SK-N-SH (cell line): ENCODE data around the gene NAPG. TPM values are rescaled to one million over a fixed set of nuclear protein-coding genes. Genes with fewer than 3 reads are reported as not detected.

ENCODE experiments used
- CTCF ChIA-PET: fragments of 300-600, 350-600 bp; formaldehyde crosslinking; extraction: SDS; loops from one replicate; lab custom pipeline; 2021; lab: Yijun Ruan, JAX
- POLR2A ChIA-PET: fragments of 350-600 bp; sonication (Branson Sonifier 250); formaldehyde crosslinking; extraction: SDS; loops from one replicate; lab custom pipeline; 2020; ENCODE audit warnings: antibody characterized with exemption, inconsistent platforms; lab: Yijun Ruan, JAX
- DNase-seq: peaks from one replicate; pipeline ENCODE4 v3.0.0; 2012
- H2AFZ ChIP-seq: fragments of 200-600 bp; sonication (generic); 2 replicates; pipeline ENCODE4 v1.8.1; 2016; ENCODE audit warnings: antibody characterized with exemption, mild to moderate bottlenecking, low read depth
- H3F3A ChIP-seq: fragments of 200-600 bp; sonication (generic); replicated peaks from 2 replicates; pipeline ENCODE3; 2016; ENCODE audit warnings: antibody characterized with exemption, mild to moderate bottlenecking; ENCODE audit not compliant: insufficient read depth
- H3K27ac ChIP-seq, 2 experiments: fragments of 200-500 bp in 1 of 2; fragments of 200-600 bp in 1 of 2; sonication (Bioruptor generic) in 1 of 2; sonication (generic), shearing (Covaris generic) in 1 of 2; 2 replicates each; pipeline versions ENCODE4 v1.5.1 to v1.6.1; 2014 to 2016; ENCODE audit warnings: low read depth in 2 of 2, inconsistent platforms in 1 of 2, low read length in 1 of 2, mild to moderate bottlenecking in 1 of 2, mixed read lengths in 1 of 2
- H3K27me3 ChIP-seq: fragments of 200-600 bp; sonication (generic), shearing (Covaris generic); 2 replicates; pipeline ENCODE4 v1.6.1; 2016; ENCODE audit warnings: mixed run types; ENCODE audit not compliant: insufficient read depth
- H3K36me3 ChIP-seq, 2 experiments: fragments of 200-500 bp in 1 of 2; fragments of 200-600 bp in 1 of 2; sonication (Bioruptor generic) in 1 of 2; sonication (generic) in 1 of 2; replicated peaks in 1 of 2; 2 replicates each; pipeline versions ENCODE3 to v1.5.1; 2014 to 2016; ENCODE audit warnings: low read length in 1 of 2, mild to moderate bottlenecking in 1 of 2; ENCODE audit not compliant: insufficient read depth in 2 of 2, control insufficient read depth in 1 of 2
- H3K4me1 ChIP-seq, 2 experiments: fragments of 200-500 bp in 1 of 2; fragments of 200-600 bp in 1 of 2; sonication (Bioruptor generic) in 1 of 2; sonication (generic), shearing (Covaris generic) in 1 of 2; 2 replicates each; pipeline versions ENCODE4 v1.5.1 to v1.6.1; 2014 to 2016; ENCODE audit warnings: low read depth in 1 of 2, low read length in 1 of 2, mixed run types in 1 of 2; ENCODE audit not compliant: insufficient read depth in 2 of 2, control insufficient read depth in 1 of 2
- H3K4me2 ChIP-seq: fragments of 200-600 bp; sonication (generic), shearing (Covaris generic); 2 replicates; pipeline ENCODE4 v1.6.1; 2017; ENCODE audit warnings: mixed run types
- H3K4me3 ChIP-seq, 2 experiments: fragments of 200-500 bp in 1 of 2; fragments of 200-600 bp in 1 of 2; sonication (Bioruptor generic) in 1 of 2; sonication (generic), shearing (Covaris generic) in 1 of 2; 2 replicates each; pipeline versions ENCODE4 v1.5.1 to v1.8.1; 2014 to 2016; ENCODE audit warnings: low read depth in 2 of 2, inconsistent platforms in 1 of 2, low read length in 1 of 2, mild to moderate bottlenecking in 1 of 2, mixed read lengths in 1 of 2, moderate library complexity in 1 of 2
- H3K79me2 ChIP-seq: fragments of 200-600 bp; sonication (generic); 2 replicates; pipeline ENCODE4 v1.8.1; 2017; ENCODE audit warnings: mild to moderate bottlenecking; ENCODE audit not compliant: insufficient read depth
- H3K9ac ChIP-seq: fragments of 200-600 bp; sonication (generic); 2 replicates; pipeline ENCODE4 v1.6.1; 2017; ENCODE audit warnings: mixed run types
- H3K9me2 ChIP-seq: fragments of 200-600 bp; sonication (generic); 2 replicates; pipeline ENCODE4 v1.6.1; 2017; ENCODE audit warnings: mixed run types
- H3K9me3 ChIP-seq: fragments of 200-600 bp; sonication (generic); 2 replicates; pipeline ENCODE4 v1.6.1; 2017; ENCODE audit warnings: mixed run types, mild to moderate bottlenecking, moderate library complexity
- H4K20me1 ChIP-seq: fragments of 200-600 bp; sonication (generic); 2 replicates; pipeline ENCODE4 v1.6.1; 2017; ENCODE audit warnings: mild to moderate bottlenecking, mixed run types; ENCODE audit not compliant: insufficient read depth
- CHD2 ChIP-seq: fragments of 150-350 bp; IDR thresholded peaks from 2 replicates; pipeline ENCODE4 v1.6.1; 2018; ENCODE audit warnings: low read length; ENCODE audit not compliant: partially characterized antibody
- CTCF ChIP-seq: fragments of 200-600 bp; sonication (generic); IDR thresholded peaks from 2 replicates; pipeline ENCODE4 v1.6.1; 2017; ENCODE audit warnings: antibody characterized with exemption, mild to moderate bottlenecking, moderate library complexity
- ELF1 ChIP-seq: IDR thresholded peaks from 2 replicates; pipeline ENCODE4 v1.4.0; 2012
- GATA2 ChIP-seq: sonication (generic); formaldehyde crosslinking; IDR thresholded peaks from 2 replicates; pipeline ENCODE4 v1.5.0; 2020; ENCODE audit warnings: mild to moderate bottlenecking, missing genetic modification reagents
- MXI1 ChIP-seq: IDR thresholded peaks from 2 replicates; pipeline ENCODE4 v1.6.1; 2012; ENCODE audit warnings: mild to moderate bottlenecking, low read depth, low read length, improper control_type of control experiment
- NFIC ChIP-seq: IDR thresholded peaks from 2 replicates; pipeline ENCODE4 v1.4.0; 2012; ENCODE audit warnings: borderline replicate concordance
- NRF1 ChIP-seq: IDR thresholded peaks from 2 replicates; pipeline ENCODE4 v1.6.1; 2012; ENCODE audit warnings: low read depth, mild to moderate bottlenecking, low read length
- POLR2AphosphoS5 ChIP-seq: IDR thresholded peaks from 2 replicates; pipeline ENCODE4 v1.6.1; 2012; ENCODE audit warnings: low read depth, low read length
- RXRA ChIP-seq: IDR thresholded peaks from 2 replicates; pipeline ENCODE4 v1.4.0; 2012; ENCODE audit warnings: low read depth, mild to moderate bottlenecking, borderline replicate concordance
- TAF1 ChIP-seq: IDR thresholded peaks from 2 replicates; pipeline ENCODE4 v1.6.1; 2012; ENCODE audit warnings: low read depth, mild to moderate bottlenecking, low read length, moderate library complexity, borderline replicate concordance
- TCF12 ChIP-seq: IDR thresholded peaks from 2 replicates; pipeline ENCODE4 v1.4.0; 2012
- TEAD4 ChIP-seq: IDR thresholded peaks from 2 replicates; pipeline ENCODE4 v1.4.0; 2012; ENCODE audit warnings: mild to moderate bottlenecking, borderline replicate concordance; ENCODE audit not compliant: insufficient read depth
- USF1 ChIP-seq: IDR thresholded peaks from 2 replicates; pipeline ENCODE4 v1.4.0; 2012; ENCODE audit warnings: low read depth, borderline replicate concordance
- USF2 ChIP-seq: fragments of 150-350 bp; IDR thresholded peaks from 2 replicates; pipeline ENCODE4 v1.6.1; 2017; ENCODE audit warnings: antibody characterized with exemption, low read length, low read depth, borderline replicate concordance
- YY1 ChIP-seq: IDR thresholded peaks from 2 replicates; pipeline ENCODE4 v1.4.0; 2012; ENCODE audit warnings: low read depth, mild to moderate bottlenecking
- polyA plus RNA-seq, 3 experiments: library from polyadenylated mRNA; depleted of rRNA; stranded (reverse); fragments of >200 nt; gene quantifications; 2 replicates each; pipeline ENCODE4 v1.2.3, GENCODE V29; 2012
- TF ChIP-seq, protein P1 (sequence below): fragments of 150-350 bp; IDR thresholded peaks from 2 replicates; pipeline ENCODE4 v1.6.1; 2016; ENCODE audit warnings: mild to moderate bottlenecking, low read depth, low read length
- TF ChIP-seq, protein P2 (sequence below): IDR thresholded peaks from 2 replicates; pipeline ENCODE4 v1.6.1; 2012; ENCODE audit warnings: mild to moderate bottlenecking, low read depth, low read length, moderate library complexity

NAPG gene
- polyA plus RNA-seq, 1 of the 3 experiments (the other 2 are of a cell fraction), result 9.2 TPM

DNA sequence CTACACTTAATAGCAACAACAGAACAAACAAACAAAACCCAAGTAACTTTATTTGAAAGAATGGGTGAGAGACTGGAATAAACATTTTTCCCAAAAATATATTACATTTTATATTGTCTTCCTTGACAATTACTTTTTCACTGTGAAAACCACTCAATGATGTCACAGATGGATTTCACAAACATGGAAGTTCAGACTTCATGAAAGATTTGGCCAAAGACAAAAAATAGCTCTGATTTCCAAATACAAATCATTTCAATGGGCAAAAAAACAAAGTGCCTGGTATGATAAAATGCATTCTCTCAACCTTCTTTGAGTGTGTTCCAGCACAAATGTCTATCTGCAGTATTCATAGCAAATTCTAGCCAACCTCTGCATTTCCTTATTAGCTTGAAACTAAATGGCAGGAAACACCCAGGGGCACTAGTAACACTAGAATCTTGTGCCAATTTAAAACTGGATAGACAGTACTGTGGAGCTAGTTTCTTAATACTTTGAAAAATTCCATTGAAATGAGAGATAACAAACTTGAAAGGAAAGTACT is 28.5 kb upstream of the NAPG start:
- no peaks in the 10 kb centered on the region for H3F3A ChIP-seq
- H3K4me2 ChIP-seq, result no peak overlapping the region
- H3K4me1 ChIP-seq, result no peaks in the 10 kb centered on the region; a peak in 1 of 4 replicates
- no peaks in the 10 kb centered on the region for H3K27me3 ChIP-seq
- no peak for DNase-seq
- no peaks in the 10 kb centered on the region for H3K79me2 ChIP-seq
- no peak overlapping the region for H3K4me3 ChIP-seq
- no peaks in the 10 kb centered on the region for H4K20me1 ChIP-seq
- H3K9me3 ChIP-seq, result no peaks in the 10 kb centered on the region
- H3K36me3 ChIP-seq, result no peaks in the 10 kb centered on the region
- H2AFZ ChIP-seq, result no peak overlapping the region
- no peaks in the 10 kb centered on the region for H3K9me2 ChIP-seq
- H3K9ac ChIP-seq, result no peak overlapping the region
- TF ChIP-seq YY1, result no peak
- no peak for TF ChIP-seq ELF1
- TF ChIP-seq, protein P1, sequence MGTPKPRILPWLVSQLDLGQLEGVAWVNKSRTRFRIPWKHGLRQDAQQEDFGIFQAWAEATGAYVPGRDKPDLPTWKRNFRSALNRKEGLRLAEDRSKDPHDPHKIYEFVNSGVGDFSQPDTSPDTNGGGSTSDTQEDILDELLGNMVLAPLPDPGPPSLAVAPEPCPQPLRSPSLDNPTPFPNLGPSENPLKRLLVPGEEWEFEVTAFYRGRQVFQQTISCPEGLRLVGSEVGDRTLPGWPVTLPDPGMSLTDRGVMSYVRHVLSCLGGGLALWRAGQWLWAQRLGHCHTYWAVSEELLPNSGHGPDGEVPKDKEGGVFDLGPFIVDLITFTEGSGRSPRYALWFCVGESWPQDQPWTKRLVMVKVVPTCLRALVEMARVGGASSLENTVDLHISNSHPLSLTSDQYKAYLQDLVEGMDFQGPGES, result no peak
- no peak for TF ChIP-seq USF1
- no peak for TF ChIP-seq MXI1
- no peak for TF ChIP-seq RXRA
- no peak for TF ChIP-seq TCF12
- TF ChIP-seq NFIC, result no peak
- no peak for TF ChIP-seq POLR2AphosphoS5
- TF ChIP-seq NRF1, result no peak
- TF ChIP-seq TAF1, result no peak
- no peak for TF ChIP-seq GATA2 (CRISPR knock-in tag)
- TF ChIP-seq CHD2, result no peak
- no peak for TF ChIP-seq TEAD4
- no peak for TF ChIP-seq USF2
- TF ChIP-seq CTCF, result no peak
- TF ChIP-seq, protein P2, sequence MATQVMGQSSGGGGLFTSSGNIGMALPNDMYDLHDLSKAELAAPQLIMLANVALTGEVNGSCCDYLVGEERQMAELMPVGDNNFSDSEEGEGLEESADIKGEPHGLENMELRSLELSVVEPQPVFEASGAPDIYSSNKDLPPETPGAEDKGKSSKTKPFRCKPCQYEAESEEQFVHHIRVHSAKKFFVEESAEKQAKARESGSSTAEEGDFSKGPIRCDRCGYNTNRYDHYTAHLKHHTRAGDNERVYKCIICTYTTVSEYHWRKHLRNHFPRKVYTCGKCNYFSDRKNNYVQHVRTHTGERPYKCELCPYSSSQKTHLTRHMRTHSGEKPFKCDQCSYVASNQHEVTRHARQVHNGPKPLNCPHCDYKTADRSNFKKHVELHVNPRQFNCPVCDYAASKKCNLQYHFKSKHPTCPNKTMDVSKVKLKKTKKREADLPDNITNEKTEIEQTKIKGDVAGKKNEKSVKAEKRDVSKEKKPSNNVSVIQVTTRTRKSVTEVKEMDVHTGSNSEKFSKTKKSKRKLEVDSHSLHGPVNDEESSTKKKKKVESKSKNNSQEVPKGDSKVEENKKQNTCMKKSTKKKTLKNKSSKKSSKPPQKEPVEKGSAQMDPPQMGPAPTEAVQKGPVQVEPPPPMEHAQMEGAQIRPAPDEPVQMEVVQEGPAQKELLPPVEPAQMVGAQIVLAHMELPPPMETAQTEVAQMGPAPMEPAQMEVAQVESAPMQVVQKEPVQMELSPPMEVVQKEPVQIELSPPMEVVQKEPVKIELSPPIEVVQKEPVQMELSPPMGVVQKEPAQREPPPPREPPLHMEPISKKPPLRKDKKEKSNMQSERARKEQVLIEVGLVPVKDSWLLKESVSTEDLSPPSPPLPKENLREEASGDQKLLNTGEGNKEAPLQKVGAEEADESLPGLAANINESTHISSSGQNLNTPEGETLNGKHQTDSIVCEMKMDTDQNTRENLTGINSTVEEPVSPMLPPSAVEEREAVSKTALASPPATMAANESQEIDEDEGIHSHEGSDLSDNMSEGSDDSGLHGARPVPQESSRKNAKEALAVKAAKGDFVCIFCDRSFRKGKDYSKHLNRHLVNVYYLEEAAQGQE, result no peak
- TF ChIP-seq, all 33 proteins: peak for 0
- ChIA-PET CTCF (interaction anchor here (1.9 kb wide), 1 partner anchor 21 kb away, joined by 7 read pairs; no protein-coding TSS in a partner anchor), POLR2A (no interaction called here)
- H3K27ac ChIP-seq, result no peak overlapping the region
